ENCODE results near the gene BACH2.

DNA sequence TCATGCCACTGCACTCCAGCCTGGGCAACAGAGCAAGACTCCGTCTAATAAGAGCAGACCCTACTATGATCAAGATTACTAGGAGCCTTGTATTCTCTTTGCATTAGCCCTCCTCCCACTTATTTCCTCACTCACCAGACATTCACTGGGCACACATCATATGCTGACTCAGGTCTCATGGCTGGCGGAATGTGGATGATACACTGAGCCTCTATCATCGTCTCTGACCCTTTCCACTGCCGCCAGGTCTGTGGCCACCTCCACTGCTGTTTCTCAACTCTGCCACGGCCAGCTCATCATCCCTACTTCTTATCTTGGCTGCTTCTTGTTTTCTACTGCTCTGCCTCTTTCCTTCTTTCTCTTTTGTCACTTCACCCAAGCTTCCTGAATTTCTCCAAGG lies 161.0 kb downstream of the BACH2 start:
- TF ChIP-seq, protein P1, sequence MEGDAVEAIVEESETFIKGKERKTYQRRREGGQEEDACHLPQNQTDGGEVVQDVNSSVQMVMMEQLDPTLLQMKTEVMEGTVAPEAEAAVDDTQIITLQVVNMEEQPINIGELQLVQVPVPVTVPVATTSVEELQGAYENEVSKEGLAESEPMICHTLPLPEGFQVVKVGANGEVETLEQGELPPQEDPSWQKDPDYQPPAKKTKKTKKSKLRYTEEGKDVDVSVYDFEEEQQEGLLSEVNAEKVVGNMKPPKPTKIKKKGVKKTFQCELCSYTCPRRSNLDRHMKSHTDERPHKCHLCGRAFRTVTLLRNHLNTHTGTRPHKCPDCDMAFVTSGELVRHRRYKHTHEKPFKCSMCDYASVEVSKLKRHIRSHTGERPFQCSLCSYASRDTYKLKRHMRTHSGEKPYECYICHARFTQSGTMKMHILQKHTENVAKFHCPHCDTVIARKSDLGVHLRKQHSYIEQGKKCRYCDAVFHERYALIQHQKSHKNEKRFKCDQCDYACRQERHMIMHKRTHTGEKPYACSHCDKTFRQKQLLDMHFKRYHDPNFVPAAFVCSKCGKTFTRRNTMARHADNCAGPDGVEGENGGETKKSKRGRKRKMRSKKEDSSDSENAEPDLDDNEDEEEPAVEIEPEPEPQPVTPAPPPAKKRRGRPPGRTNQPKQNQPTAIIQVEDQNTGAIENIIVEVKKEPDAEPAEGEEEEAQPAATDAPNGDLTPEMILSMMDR (IDR thresholded peaks at IDR 0.05) = no peak
- TF ChIP-seq POLR2AphosphoS5 (IDR thresholded peaks at IDR 0.05) (no peak), POLR2A (IDR thresholded peaks at IDR 0.05; ENCODE audit: low read depth) (no peak)
